ENCODE results near the gene PLK3.

DNA sequence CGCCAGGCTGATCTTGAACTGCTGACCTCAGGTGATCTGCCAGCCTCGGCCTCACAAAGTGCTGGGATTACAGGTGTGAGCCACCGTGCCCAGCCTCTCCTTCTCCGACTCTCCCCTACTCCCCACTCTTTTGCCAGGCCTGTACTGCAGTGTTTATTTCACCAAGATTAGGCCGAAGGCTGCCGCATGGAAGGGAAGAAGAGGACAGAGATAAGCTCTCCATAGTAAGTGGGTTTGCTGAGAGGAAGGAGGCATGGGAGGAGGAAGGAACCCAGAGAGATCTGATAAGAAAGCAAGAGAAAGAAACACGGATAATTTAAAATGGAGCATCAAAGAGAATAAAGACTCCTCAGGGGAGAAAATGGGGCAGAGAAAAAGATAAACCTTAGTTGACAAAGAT, 34.2 kb downstream of the PLK3 start:
- TF ChIP-seq, protein P1, sequence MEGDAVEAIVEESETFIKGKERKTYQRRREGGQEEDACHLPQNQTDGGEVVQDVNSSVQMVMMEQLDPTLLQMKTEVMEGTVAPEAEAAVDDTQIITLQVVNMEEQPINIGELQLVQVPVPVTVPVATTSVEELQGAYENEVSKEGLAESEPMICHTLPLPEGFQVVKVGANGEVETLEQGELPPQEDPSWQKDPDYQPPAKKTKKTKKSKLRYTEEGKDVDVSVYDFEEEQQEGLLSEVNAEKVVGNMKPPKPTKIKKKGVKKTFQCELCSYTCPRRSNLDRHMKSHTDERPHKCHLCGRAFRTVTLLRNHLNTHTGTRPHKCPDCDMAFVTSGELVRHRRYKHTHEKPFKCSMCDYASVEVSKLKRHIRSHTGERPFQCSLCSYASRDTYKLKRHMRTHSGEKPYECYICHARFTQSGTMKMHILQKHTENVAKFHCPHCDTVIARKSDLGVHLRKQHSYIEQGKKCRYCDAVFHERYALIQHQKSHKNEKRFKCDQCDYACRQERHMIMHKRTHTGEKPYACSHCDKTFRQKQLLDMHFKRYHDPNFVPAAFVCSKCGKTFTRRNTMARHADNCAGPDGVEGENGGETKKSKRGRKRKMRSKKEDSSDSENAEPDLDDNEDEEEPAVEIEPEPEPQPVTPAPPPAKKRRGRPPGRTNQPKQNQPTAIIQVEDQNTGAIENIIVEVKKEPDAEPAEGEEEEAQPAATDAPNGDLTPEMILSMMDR (IDR thresholded peaks at IDR 0.05; ENCODE audit: low read length) = no peak
- no peak for TF ChIP-seq EZH2 (IDR thresholded peaks at IDR 0.05; ENCODE audit: borderline replicate concordance, low read length)
